SU-DHL-6 (cell line): Measurements from ENCODE around the gene KLHL42.

Source experiments
- EZH2phosphoT487 ChIP-seq: fragments of 200-600 bp; sonication (generic), shearing (Covaris generic); conservative IDR thresholded peaks from 2 replicates; pipeline ENCODE4 v1.6.1; 2018; ENCODE audit warnings: mild to moderate bottlenecking, antibody characterized with exemption, low read length, moderate library complexity, mixed read lengths
- TF ChIP-seq, protein P1 (sequence below): fragments of 200-600 bp; sonication (generic); IDR thresholded peaks from one replicate; pipeline ENCODE4 v1.5.1; 2017; ENCODE audit warnings: antibody characterized with exemption, mild to moderate bottlenecking, low read length, moderate library complexity; ENCODE audit not compliant: insufficient read depth, poor library complexity, severe bottlenecking

DNA sequence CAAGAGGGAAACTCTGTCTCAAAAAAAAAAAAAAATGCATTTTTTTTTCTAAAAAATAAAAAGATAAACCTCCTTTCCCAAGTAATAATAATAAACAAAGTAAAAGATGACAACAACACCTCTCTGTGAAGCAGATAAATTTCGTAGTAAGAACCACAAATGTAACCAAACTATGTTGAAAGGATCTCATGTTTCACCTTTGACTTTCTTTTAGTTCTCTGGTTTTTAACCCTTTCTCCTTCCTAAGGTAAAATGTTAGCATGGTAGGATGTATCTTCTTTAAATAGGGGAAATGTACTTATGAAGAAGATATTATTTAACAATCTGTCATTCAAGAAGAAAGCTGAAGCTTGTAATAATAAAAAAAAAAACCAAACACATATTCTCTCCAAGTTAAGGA lies 1.8 kb upstream of the KLHL42 start:
- TF ChIP-seq, protein P1, sequence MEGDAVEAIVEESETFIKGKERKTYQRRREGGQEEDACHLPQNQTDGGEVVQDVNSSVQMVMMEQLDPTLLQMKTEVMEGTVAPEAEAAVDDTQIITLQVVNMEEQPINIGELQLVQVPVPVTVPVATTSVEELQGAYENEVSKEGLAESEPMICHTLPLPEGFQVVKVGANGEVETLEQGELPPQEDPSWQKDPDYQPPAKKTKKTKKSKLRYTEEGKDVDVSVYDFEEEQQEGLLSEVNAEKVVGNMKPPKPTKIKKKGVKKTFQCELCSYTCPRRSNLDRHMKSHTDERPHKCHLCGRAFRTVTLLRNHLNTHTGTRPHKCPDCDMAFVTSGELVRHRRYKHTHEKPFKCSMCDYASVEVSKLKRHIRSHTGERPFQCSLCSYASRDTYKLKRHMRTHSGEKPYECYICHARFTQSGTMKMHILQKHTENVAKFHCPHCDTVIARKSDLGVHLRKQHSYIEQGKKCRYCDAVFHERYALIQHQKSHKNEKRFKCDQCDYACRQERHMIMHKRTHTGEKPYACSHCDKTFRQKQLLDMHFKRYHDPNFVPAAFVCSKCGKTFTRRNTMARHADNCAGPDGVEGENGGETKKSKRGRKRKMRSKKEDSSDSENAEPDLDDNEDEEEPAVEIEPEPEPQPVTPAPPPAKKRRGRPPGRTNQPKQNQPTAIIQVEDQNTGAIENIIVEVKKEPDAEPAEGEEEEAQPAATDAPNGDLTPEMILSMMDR, result no peak
- no peak for TF ChIP-seq EZH2phosphoT487
